Osteocyte (in vitro differentiated cells): ENCODE results near the gene CTXND1. TPM values are rescaled to one million over a fixed set of nuclear protein-coding genes. Genes with fewer than 3 reads are reported as not detected.
A peak's percentile ranks its signal among the peaks of the same experiment; 100 is the strongest.

Experiments used
- DNase-seq: peaks from one replicate; pipeline ENCODE4 v3.0.0; 2021; ENCODE audit warnings: mixed read lengths; ENCODE audit not compliant: unreplicated experiment; ENCODE audit errors: extremely low spot score
- H3K27ac Mint-ChIP-seq: one replicate; pipeline ENCODE4 v1.8.0; 2021; ENCODE audit warnings: mild to moderate bottlenecking, mixed read lengths; ENCODE audit not compliant: unreplicated experiment
- H3K27me3 Mint-ChIP-seq: one replicate; pipeline ENCODE4 v1.8.0; 2021; ENCODE audit warnings: mixed read lengths; ENCODE audit not compliant: unreplicated experiment
- H3K36me3 Mint-ChIP-seq: one replicate; pipeline ENCODE4 v1.8.0; 2021; ENCODE audit warnings: mixed read lengths; ENCODE audit not compliant: unreplicated experiment
- H3K4me1 Mint-ChIP-seq: one replicate; pipeline ENCODE4 v1.8.0; 2021; ENCODE audit warnings: mixed read lengths; ENCODE audit not compliant: unreplicated experiment
- H3K4me3 Mint-ChIP-seq: one replicate; pipeline ENCODE4 v1.8.0; 2021; ENCODE audit warnings: mild to moderate bottlenecking, moderate library complexity, mixed read lengths; ENCODE audit not compliant: unreplicated experiment
- H3K9me3 Mint-ChIP-seq: one replicate; pipeline ENCODE4 v1.8.0; 2021; ENCODE audit warnings: mixed read lengths; ENCODE audit not compliant: unreplicated experiment
- CTCF ChIP-seq: fragments of 200-600 bp; sonication (generic); IDR thresholded peaks from 2 replicates; pipeline ENCODE4 v1.5.0; 2021; ENCODE audit warnings: antibody characterized with exemption, mild to moderate bottlenecking, moderate library complexity
- total RNA-seq: library from RNA; stranded (reverse); gene quantifications from 2 replicates; pipeline ENCODE4 v1.2.1, GENCODE V29; 2021

Gene CTXND1
- total RNA-seq, 1 donor from 2014 or later = 0.24 TPM

- Mint-ChIP-seq H3K4me3 (no peak overlapping the region), H3K27ac (no peak overlapping the region), H3K4me1 (no peaks in the 10 kb centered on the region), H3K9me3 (no peaks in the 10 kb centered on the region), H3K36me3 (no peaks in the 10 kb centered on the region), H3K27me3 (peaks cover 32% of the 10 kb centered on the region)
- no peak for DNase-seq
- no peak for TF ChIP-seq CTCF
These were observed 12.0 kb upstream of the CTXND1 start for GRCh38 chr15:80264031-80264430.

GRCh38 chr15:80260551-80260950 is 8.5 kb upstream of the CTXND1 start:
- H3K4me3 Mint-ChIP-seq = no peak overlapping the region
- no peaks in the 10 kb centered on the region for H3K9me3 Mint-ChIP-seq
- no peaks in the 10 kb centered on the region for H3K4me1 Mint-ChIP-seq
- H3K27me3 Mint-ChIP-seq = peaks cover 48% of the 10 kb centered on the region
- H3K27ac Mint-ChIP-seq = no peak overlapping the region
- DNase-seq = no peak
- TF ChIP-seq CTCF = no peak
- no peaks in the 10 kb centered on the region for H3K36me3 Mint-ChIP-seq

- Mint-ChIP-seq H3K9me3 (no peaks in the 10 kb centered on the region), H3K4me3 (no peak overlapping the region), H3K4me1 (no peaks in the 10 kb centered on the region), H3K27me3 (peaks cover 53% of the 10 kb centered on the region), H3K36me3 (no peaks in the 10 kb centered on the region), H3K27ac (no peak overlapping the region)
- DNase-seq = no peak
- no peak for TF ChIP-seq CTCF
These were observed 8.0 kb upstream of the CTXND1 start for GRCh38 chr15:80259942-80260510.

- Mint-ChIP-seq H3K27me3 (peaks cover 88% of the 10 kb centered on the region), H3K4me3 (peak overlapping the region; percentile 62), H3K36me3 (no peaks in the 10 kb centered on the region), H3K9me3 (no peaks in the 10 kb centered on the region), H3K27ac (no peak overlapping the region), H3K4me1 (peaks cover 8% of the 10 kb centered on the region)
- no peak for TF ChIP-seq CTCF
- no peak for DNase-seq
These were observed 439 bp downstream of the CTXND1 start for GRCh38 chr15:80251428-80252120.

GRCh38 chr15:80250614-80251427 is 1.2 kb downstream of the CTXND1 start:
- no peaks in the 10 kb centered on the region for H3K36me3 Mint-ChIP-seq
- H3K27me3 Mint-ChIP-seq = peaks cover 90% of the 10 kb centered on the region
- no peaks in the 10 kb centered on the region for H3K9me3 Mint-ChIP-seq
- H3K4me1 Mint-ChIP-seq = peaks cover 8% of the 10 kb centered on the region
- no peak overlapping the region for H3K27ac Mint-ChIP-seq
- no peak for TF ChIP-seq CTCF
- peak overlapping the region; percentile 62 for H3K4me3 Mint-ChIP-seq
- DNase-seq = no peak
